HepG2 (cell line): ENCODE data around the gene PHACTR1.

Experiments
- ARHGAP35 ChIP-seq: sonication (generic); formaldehyde crosslinking; IDR thresholded peaks from 2 replicates; pipeline ENCODE4 v1.9.0; 2022; ENCODE audit warnings: mild to moderate bottlenecking, inconsistent platforms, moderate library complexity, missing genetic modification reagents, borderline replicate concordance
- ATF3 ChIP-seq: sonication (generic); formaldehyde crosslinking; IDR thresholded peaks from 2 replicates; pipeline ENCODE4 v1.4.0; 2020; ENCODE audit warnings: missing genetic modification reagents
- ATM ChIP-seq: fragments of 450-650 bp; IDR thresholded peaks from 2 replicates; pipeline ENCODE4 v1.7.1; 2017; ENCODE audit warnings: mild to moderate bottlenecking, borderline replicate concordance
- CREB3 ChIP-seq: sonication (generic); formaldehyde crosslinking; IDR thresholded peaks from 2 replicates; pipeline ENCODE4 v1.5.0; 2020; ENCODE audit warnings: missing genetic modification reagents
- CTCF ChIP-seq: sonication (generic); formaldehyde crosslinking; IDR thresholded peaks from 2 replicates; pipeline ENCODE4 v1.5.0; 2020; ENCODE audit warnings: mild to moderate bottlenecking, missing genetic modification reagents, moderate library complexity
- EHMT2 ChIP-seq: fragments of 200-600 bp; sonication (generic); IDR thresholded peaks from 2 replicates; pipeline ENCODE4 v1.7.0; 2017; ENCODE audit warnings: antibody characterized with exemption, low read depth, low read length, borderline replicate concordance
- MAFK ChIP-seq, 2 experiments: IDR thresholded peaks in 1 of 2; conservative IDR thresholded peaks in 1 of 2; 2 replicates each; pipeline ENCODE4 v1.6.1; 2011; ENCODE audit warnings: improper control_type of control experiment in 2 of 2, low read length in 2 of 2
- PCBP1 ChIP-seq: fragments of 200-400 bp; formaldehyde crosslinking; IDR thresholded peaks from 2 replicates; pipeline ENCODE4 v1.6.1; 2017; ENCODE audit warnings: mild to moderate bottlenecking, low read depth, low read length, borderline replicate concordance
- POLR2AphosphoS5 ChIP-seq: IDR thresholded peaks from 2 replicates; pipeline ENCODE4 v1.6.1; 2012; ENCODE audit warnings: low read depth, low read length
- REPIN1 ChIP-seq: sonication (generic); formaldehyde crosslinking; IDR thresholded peaks from 2 replicates; pipeline ENCODE4 v1.8.0; 2022; ENCODE audit warnings: missing genetic modification reagents, low read depth, mild to moderate bottlenecking, borderline replicate concordance
- SAP130 ChIP-seq: IDR thresholded peaks from 2 replicates; pipeline ENCODE4 v1.6.1; 2016; ENCODE audit warnings: low read depth
- ZNF207 ChIP-seq: fragments of 450-650 bp; IDR thresholded peaks from 2 replicates; pipeline ENCODE4 v1.6.1; 2016; ENCODE audit warnings: antibody characterized with exemption, borderline replicate concordance
- ZNF776 ChIP-seq: sonication (generic); formaldehyde crosslinking; IDR thresholded peaks from 2 replicates; pipeline ENCODE4 v1.4.0; 2020; ENCODE audit warnings: mild to moderate bottlenecking, missing genetic modification reagents

- TF ChIP-seq SAP130 = no peak
- TF ChIP-seq EHMT2 = no peak
- no peak for TF ChIP-seq ZNF776 (CRISPR knock-in tag)
- no peak for TF ChIP-seq MAFK (conservative IDR thresholded peaks at IDR 0.05 in 1 of 2, IDR thresholded peaks at IDR 0.05 in 1 of 2; ENCODE audit: low read length in 2 of 2)
- no peak for TF ChIP-seq REPIN1 (CRISPR knock-in tag)
- no peak for TF ChIP-seq ARHGAP35 (CRISPR knock-in tag)
- no peak for TF ChIP-seq CTCF
- no peak for TF ChIP-seq ATF3 (CRISPR knock-in tag)
- no peak for TF ChIP-seq ATM
- TF ChIP-seq POLR2AphosphoS5 = no peak
- no peak for TF ChIP-seq PCBP1
- TF ChIP-seq CREB3 (CRISPR knock-in tag) = no peak
- TF ChIP-seq ZNF207 = no peak
These were observed 587.5 kb downstream of the PHACTR1 start for GRCh38 chr6:13304101-13304500.
